ENCODE measurements around the gene ARHGAP26.

Gene ARHGAP26

GRCh38 chr5:143222287-143223231 is 452.4 kb downstream of the ARHGAP26 start:
- Histone ChIP-seq H3K4me3 (ENCODE audit: low read depth, low read length) (no peak overlapping the region), H3K9me3 (ENCODE audit: control insufficient read depth, insufficient read depth, low read length) (no peaks in the 10 kb centered on the region), H3K4me1 (ENCODE audit: control insufficient read depth, insufficient read depth, low read length) (no peaks in the 10 kb centered on the region), H3K27ac (ENCODE audit: low read depth, low read length) (no peak overlapping the region), H3K36me3 (ENCODE audit: control insufficient read depth, insufficient read depth, low read length) (no peaks in the 10 kb centered on the region), H3K27me3 (ENCODE audit: control insufficient read depth, insufficient read depth, low read length) (no peaks in the 10 kb centered on the region), H3K9ac (ENCODE audit: low read depth, low read length) (no peak overlapping the region)

GRCh38 chr5:143224672-143225071 is 454.5 kb downstream of the ARHGAP26 start:
- H3K9ac ChIP-seq (ENCODE audit: low read depth, low read length), result no peak overlapping the region
- no peak overlapping the region for H3K27ac ChIP-seq (ENCODE audit: low read depth, low read length)
- no peaks in the 10 kb centered on the region for H3K36me3 ChIP-seq (ENCODE audit: control insufficient read depth, insufficient read depth, low read length)
- no peaks in the 10 kb centered on the region for H3K4me1 ChIP-seq (ENCODE audit: control insufficient read depth, insufficient read depth, low read length)
- no peaks in the 10 kb centered on the region for H3K27me3 ChIP-seq (ENCODE audit: control insufficient read depth, insufficient read depth, low read length)
- no peaks in the 10 kb centered on the region for H3K9me3 ChIP-seq (ENCODE audit: control insufficient read depth, insufficient read depth, low read length)
- H3K4me3 ChIP-seq (ENCODE audit: low read depth, low read length), result no peak overlapping the region

DNA sequence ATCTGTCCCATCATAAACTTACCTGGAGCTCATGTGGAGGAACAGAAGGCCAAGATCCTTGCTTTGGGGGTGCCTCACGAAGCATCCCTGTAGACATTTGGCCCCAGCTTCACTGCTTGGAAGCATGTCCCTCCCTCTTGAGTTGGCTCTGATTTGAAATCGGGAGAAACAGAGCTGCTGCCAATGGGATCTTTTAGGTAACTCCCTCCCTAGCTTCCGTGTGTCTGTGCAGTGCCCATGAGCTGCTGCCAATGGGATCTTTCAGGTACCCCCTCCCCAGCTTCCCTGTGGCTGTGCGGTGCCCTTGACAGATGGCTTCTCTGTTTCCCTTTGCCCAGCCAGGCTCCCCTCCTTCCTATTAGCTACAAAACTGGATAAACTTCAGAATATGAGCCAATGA is 455.3 kb downstream of the ARHGAP26 start:
- Histone ChIP-seq H3K27ac (ENCODE audit: low read depth, low read length) (no peak overlapping the region), H3K4me1 (ENCODE audit: control insufficient read depth, insufficient read depth, low read length) (peaks cover 3% of the 10 kb centered on the region; the same call in 1 of the 2 replicates), H3K9ac (ENCODE audit: low read depth, low read length) (no peak overlapping the region)

DNA sequence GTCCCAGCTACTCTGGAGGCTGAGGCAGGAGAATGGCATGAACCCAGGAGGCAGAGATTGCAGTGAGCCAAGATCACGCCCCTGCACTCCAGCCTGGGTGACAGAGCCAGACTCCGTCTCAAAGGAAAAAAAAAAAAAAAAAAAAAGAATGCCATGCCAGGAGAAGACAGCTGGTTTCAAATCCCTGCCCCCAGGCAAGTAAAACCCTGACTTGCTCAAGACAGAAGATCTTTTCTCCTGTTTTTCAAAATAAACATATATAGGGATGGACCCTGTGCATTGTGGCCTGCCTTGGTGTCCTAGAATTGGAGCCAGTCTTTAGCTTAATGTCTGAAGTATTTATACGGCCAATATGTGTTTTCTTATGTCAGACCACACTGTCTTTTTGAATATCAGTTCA is 456.2 kb downstream of the ARHGAP26 start:
- Histone ChIP-seq H3K9ac (ENCODE audit: low read depth, low read length) (no peak overlapping the region), H3K27ac (ENCODE audit: low read depth, low read length) (no peak overlapping the region), H3K9me3 (ENCODE audit: control insufficient read depth, insufficient read depth, low read length) (no peaks in the 10 kb centered on the region), H3K27me3 (ENCODE audit: control insufficient read depth, insufficient read depth, low read length) (no peaks in the 10 kb centered on the region), H3K4me3 (ENCODE audit: low read depth, low read length) (no peak overlapping the region), H3K4me1 (ENCODE audit: control insufficient read depth, insufficient read depth, low read length) (peaks cover 3% of the 10 kb centered on the region; the same call in 1 of the 2 replicates), H3K36me3 (ENCODE audit: control insufficient read depth, insufficient read depth, low read length) (no peaks in the 10 kb centered on the region)

More for the DNA sequence above, 455.3 kb downstream of the ARHGAP26 start:
- H3K4me3 ChIP-seq (ENCODE audit: low read depth, low read length), result no peak overlapping the region
- H3K36me3 ChIP-seq (ENCODE audit: control insufficient read depth, insufficient read depth, low read length), result no peaks in the 10 kb centered on the region
- no peaks in the 10 kb centered on the region for H3K9me3 ChIP-seq (ENCODE audit: control insufficient read depth, insufficient read depth, low read length)
- H3K27me3 ChIP-seq (ENCODE audit: control insufficient read depth, insufficient read depth, low read length), result no peaks in the 10 kb centered on the region

DNA sequence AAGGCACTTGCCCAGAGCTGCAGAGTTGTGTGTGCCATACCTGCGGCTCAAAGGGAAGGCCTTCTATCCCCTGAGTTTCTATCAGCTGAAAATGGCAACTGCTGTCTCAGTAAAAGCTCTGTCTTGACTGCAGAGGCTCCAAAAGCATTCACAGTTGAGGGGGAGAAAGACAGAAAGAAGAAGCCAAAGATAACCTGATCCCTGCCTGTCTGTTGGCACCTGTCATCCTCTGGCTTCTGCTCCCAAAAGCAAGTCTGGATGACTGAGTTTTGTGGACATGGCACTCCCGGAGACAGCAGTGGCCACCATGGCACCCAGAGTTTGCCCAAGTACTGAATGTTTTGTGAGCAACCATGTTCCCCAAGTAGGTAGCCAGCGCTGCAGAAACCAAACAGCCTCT is 456.7 kb downstream of the ARHGAP26 start:
- Histone ChIP-seq H3K36me3 (ENCODE audit: control insufficient read depth, insufficient read depth, low read length) (no peaks in the 10 kb centered on the region), H3K4me3 (ENCODE audit: low read depth, low read length) (no peak overlapping the region), H3K9me3 (ENCODE audit: control insufficient read depth, insufficient read depth, low read length) (no peaks in the 10 kb centered on the region), H3K4me1 (ENCODE audit: control insufficient read depth, insufficient read depth, low read length) (peaks cover 3% of the 10 kb centered on the region; the same call in 1 of the 2 replicates), H3K9ac (ENCODE audit: low read depth, low read length) (no peak overlapping the region), H3K27me3 (ENCODE audit: control insufficient read depth, insufficient read depth, low read length) (no peaks in the 10 kb centered on the region), H3K27ac (ENCODE audit: low read depth, low read length) (no peak overlapping the region)

DNA sequence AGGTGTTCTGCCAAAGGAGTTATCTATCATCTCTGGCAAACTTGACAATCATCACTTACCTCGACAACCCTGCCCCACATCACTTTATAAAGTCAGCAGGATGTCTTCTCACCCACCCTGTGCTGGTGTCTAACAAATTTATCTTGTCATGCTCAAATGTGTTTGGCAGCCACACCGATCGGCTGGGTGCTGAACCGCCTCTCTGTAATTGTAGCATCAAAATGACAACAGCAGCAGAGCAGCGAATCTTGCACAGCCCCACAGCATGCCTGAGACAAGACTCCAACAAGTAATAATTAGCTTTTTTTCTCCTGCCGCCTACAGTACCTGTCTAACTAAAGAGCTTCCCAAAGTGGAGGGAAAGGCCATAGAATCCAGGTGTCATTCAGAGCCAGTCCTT is 457.1 kb downstream of the ARHGAP26 start:
- Histone ChIP-seq H3K4me3 (ENCODE audit: low read depth, low read length) (no peak overlapping the region), H3K4me1 (ENCODE audit: control insufficient read depth, insufficient read depth, low read length) (peaks cover 3% of the 10 kb centered on the region; the same call in 1 of the 2 replicates), H3K9me3 (ENCODE audit: control insufficient read depth, insufficient read depth, low read length) (no peaks in the 10 kb centered on the region), H3K36me3 (ENCODE audit: control insufficient read depth, insufficient read depth, low read length) (no peaks in the 10 kb centered on the region), H3K27ac (ENCODE audit: low read depth, low read length) (no peak overlapping the region), H3K9ac (ENCODE audit: low read depth, low read length) (no peak overlapping the region), H3K27me3 (ENCODE audit: control insufficient read depth, insufficient read depth, low read length) (no peaks in the 10 kb centered on the region)

DNA sequence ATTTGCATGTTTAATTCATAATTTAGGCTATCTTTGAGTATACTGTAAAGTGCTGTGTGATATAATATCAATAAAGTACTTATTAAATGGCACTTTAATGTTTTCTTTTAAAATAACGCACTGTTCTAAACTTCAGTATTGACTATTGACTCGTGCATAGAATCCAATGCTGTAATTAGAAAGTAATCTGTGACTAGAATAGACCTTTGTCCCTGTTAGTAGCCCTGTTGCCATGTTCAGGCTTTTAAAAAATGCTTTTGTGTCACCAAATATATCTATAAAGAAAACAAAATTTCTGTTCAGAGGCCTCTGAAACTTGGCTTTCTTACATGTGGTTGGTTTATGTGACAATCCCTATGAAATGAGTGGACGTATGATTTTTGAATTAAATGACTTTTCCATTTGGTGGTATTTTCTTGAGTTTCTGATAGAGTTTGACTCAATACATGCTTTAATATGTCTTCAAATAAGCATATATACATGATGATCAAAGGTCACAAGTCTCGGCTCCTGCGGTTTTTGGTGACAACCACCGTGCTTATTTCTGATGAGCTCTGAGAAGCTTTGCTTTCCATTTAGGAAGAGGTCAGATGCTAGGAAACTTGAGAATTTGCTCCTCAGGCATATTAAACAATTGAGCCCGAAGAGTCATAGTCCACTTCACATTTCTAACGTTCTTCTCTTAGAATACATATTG is 458.6 kb downstream of the ARHGAP26 start:
- no peak overlapping the region for H3K27ac ChIP-seq (ENCODE audit: low read depth, low read length)
- H3K9me3 ChIP-seq (ENCODE audit: control insufficient read depth, insufficient read depth, low read length), result no peaks in the 10 kb centered on the region
- H3K4me1 ChIP-seq (ENCODE audit: control insufficient read depth, insufficient read depth, low read length), result peaks cover 3% of the 10 kb centered on the region; the same call in 1 of the 2 replicates
- no peak overlapping the region for H3K9ac ChIP-seq (ENCODE audit: low read depth, low read length)
- no peaks in the 10 kb centered on the region for H3K27me3 ChIP-seq (ENCODE audit: control insufficient read depth, insufficient read depth, low read length)
- H3K4me3 ChIP-seq (ENCODE audit: low read depth, low read length), result no peak overlapping the region
- no peaks in the 10 kb centered on the region for H3K36me3 ChIP-seq (ENCODE audit: control insufficient read depth, insufficient read depth, low read length)

DNA sequence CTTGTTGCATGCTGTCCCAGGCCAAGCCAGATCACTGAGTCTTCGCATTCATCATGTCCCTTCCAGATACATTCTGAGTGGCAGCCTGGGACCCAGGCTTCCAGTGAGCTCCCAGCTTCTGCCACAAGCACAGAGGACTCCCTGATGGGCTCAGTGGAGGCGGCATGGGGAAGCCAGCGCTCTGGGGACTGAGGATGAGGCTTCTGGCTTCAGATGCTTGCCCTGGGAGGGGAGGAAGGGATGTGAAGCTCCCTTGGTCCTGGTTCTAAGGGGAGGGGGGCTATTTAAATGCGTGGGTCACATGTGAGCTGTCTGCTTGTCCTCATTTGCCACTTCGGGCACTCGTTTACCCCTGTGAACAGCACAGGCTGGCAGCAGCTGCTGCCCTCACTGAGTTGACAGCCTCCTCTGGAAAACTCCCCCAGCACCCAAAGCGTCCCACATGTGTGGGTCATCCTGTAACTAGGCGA is 459.3 kb downstream of the ARHGAP26 start:
- Histone ChIP-seq H3K27ac (ENCODE audit: low read depth, low read length) (no peak overlapping the region), H3K9ac (ENCODE audit: low read depth, low read length) (no peak overlapping the region), H3K4me1 (ENCODE audit: control insufficient read depth, insufficient read depth, low read length) (peaks cover 3% of the 10 kb centered on the region; the same call in 1 of the 2 replicates)

DNA sequence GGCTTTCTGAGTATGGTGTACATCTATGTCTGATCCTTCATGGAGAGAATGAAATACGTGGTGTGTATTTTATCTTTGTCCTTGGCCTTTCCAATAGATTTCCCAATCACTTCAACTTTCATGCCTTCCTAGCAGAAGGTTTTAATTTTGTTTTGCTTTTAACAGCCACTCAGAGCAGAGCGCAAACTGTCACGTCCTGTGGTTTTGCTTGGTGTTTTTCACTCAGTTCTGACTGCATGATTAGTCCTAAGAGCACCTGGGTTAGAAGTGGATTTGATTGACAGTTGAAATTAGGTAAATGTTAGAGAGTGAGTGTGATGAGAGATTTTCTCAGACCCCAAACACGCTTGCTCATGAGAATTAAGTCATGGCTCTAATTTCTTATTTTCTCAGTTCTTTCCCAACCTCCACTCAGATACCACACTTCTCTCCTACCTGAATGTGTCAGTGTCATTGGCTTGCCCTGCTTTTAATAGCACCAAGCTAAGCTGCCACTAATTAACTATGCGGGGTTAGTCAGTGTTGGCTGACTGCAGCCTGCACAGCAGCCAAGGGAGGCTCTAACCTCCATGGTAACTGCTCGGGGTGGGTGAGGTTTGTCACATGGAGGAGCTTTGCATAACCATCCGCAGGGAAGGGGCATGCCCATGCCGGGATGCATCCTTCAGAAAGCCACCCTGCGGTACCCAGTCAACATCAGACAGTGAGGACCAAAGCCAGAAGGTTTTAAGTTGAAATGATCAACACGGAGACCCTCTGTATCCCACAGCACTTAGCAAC is 459.9 kb downstream of the ARHGAP26 start:
- Histone ChIP-seq H3K27ac (ENCODE audit: low read depth, low read length) (no peak overlapping the region), H3K9ac (ENCODE audit: low read depth, low read length) (no peak overlapping the region), H3K4me1 (ENCODE audit: control insufficient read depth, insufficient read depth, low read length) (peaks cover 3% of the 10 kb centered on the region; the same call in 1 of the 2 replicates)

More for the DNA sequence above, 459.3 kb downstream of the ARHGAP26 start:
- Histone ChIP-seq H3K36me3 (ENCODE audit: control insufficient read depth, insufficient read depth, low read length) (no peaks in the 10 kb centered on the region), H3K9me3 (ENCODE audit: control insufficient read depth, insufficient read depth, low read length) (no peaks in the 10 kb centered on the region), H3K27me3 (ENCODE audit: control insufficient read depth, insufficient read depth, low read length) (no peaks in the 10 kb centered on the region), H3K4me3 (ENCODE audit: low read depth, low read length) (no peak overlapping the region)

DNA sequence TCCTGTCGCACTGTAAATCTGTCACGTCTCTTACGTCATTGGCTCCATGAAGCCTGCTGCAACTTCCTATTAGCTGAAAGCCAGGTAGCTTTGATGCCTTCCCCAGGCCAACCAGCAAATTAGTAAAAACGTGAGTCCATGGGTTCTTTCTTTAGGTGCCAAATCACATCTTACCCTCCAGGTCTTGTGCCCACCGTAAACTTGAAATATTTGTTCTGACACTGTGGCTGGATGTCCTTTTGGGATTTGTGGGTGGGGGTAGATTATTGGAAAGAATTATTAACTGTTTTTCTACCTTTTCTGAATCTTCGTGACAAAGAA is 460.5 kb downstream of the ARHGAP26 start:
- Histone ChIP-seq H3K27me3 (ENCODE audit: control insufficient read depth, insufficient read depth, low read length) (no peaks in the 10 kb centered on the region), H3K27ac (ENCODE audit: low read depth, low read length) (no peak overlapping the region), H3K4me1 (ENCODE audit: control insufficient read depth, insufficient read depth, low read length) (peaks cover 3% of the 10 kb centered on the region; the same call in 1 of the 2 replicates), H3K9me3 (ENCODE audit: control insufficient read depth, insufficient read depth, low read length) (no peaks in the 10 kb centered on the region), H3K9ac (ENCODE audit: low read depth, low read length) (no peak overlapping the region), H3K4me3 (ENCODE audit: low read depth, low read length) (no peak overlapping the region), H3K36me3 (ENCODE audit: control insufficient read depth, insufficient read depth, low read length) (no peaks in the 10 kb centered on the region)

More for the DNA sequence above, 459.9 kb downstream of the ARHGAP26 start:
- no peaks in the 10 kb centered on the region for H3K9me3 ChIP-seq (ENCODE audit: control insufficient read depth, insufficient read depth, low read length)
- H3K36me3 ChIP-seq (ENCODE audit: control insufficient read depth, insufficient read depth, low read length), result no peaks in the 10 kb centered on the region
- no peak overlapping the region for H3K4me3 ChIP-seq (ENCODE audit: low read depth, low read length)
- no peaks in the 10 kb centered on the region for H3K27me3 ChIP-seq (ENCODE audit: control insufficient read depth, insufficient read depth, low read length)
